GM12878 (cell line): Measurements from ENCODE around the gene TEX22. TPM values are rescaled to one million over a fixed set of nuclear protein-coding genes. Genes with fewer than 3 reads are reported as not detected.

Source experiments
- ATAC-seq: fragments of 200-7000 bp; cut with Tn5 transposase; 3 replicates; pipeline ENCODE4 v1.9.1; 2020; ENCODE audit warnings: mild to moderate bottlenecking, moderate library complexity
- BruUV-seq: library from RNA; stranded (reverse); fragments of 400-500 nt; replicated peaks from 2 replicates; lab custom pipeline; 2021; lab: Mats Ljungman, UMichigan
- CTCF ChIA-PET: fragments of 300-600 bp; sonication (Branson Sonifier 250); formaldehyde crosslinking; extraction: SDS; loops from one replicate; lab custom pipeline; 2021; ENCODE audit warnings: inconsistent platforms; lab: Yijun Ruan, JAX
- POLR2A ChIA-PET: fragments of 350-600 bp; formaldehyde crosslinking; extraction: SDS; loops from one replicate; lab custom pipeline; 2021; ENCODE audit warnings: inconsistent platforms; lab: Charles Lee
- RAD21 ChIA-PET: fragments of 300-600 bp; sonication (Branson Sonifier 250); formaldehyde crosslinking; loops from one replicate; lab custom pipeline; 2023; ENCODE audit warnings: antibody characterized with exemption; ENCODE audit not compliant: unreplicated experiment; lab: Charles Lee
- SMC1A ChIA-PET: fragments of 300-600 bp; sonication (Branson Sonifier 250); formaldehyde crosslinking; loops from one replicate; lab custom pipeline; 2023; ENCODE audit not compliant: unreplicated experiment, uncharacterized antibody; lab: Charles Lee
- DNase-seq: peaks from one replicate; pipeline ENCODE4 v3.0.0-alpha.2; 2011; ENCODE audit warnings: low read depth, low spot score
- FAIRE-seq: peaks from 3 replicates; lab custom pipeline; 2011; peaks lifted over from hg19 to GRCh38; lab: Jason Lieb, UNC
- H2AFZ ChIP-seq: 2 replicates; pipeline ENCODE4 v1.6.0; 2011; ENCODE audit warnings: low read depth, low read length, control low read depth; ENCODE audit not compliant: control insufficient read depth
- H3K27ac ChIP-seq: 2 replicates; pipeline ENCODE4 v1.5.1; 2011; ENCODE audit warnings: control low read depth; ENCODE audit not compliant: control insufficient read depth, insufficient read depth
- H3K27me3 ChIP-seq, 2 experiments: replicated peaks in 1 of 2; 2 replicates each; pipeline versions ENCODE4 v1.6.0 to v1.6.1; 2011; ENCODE audit warnings: low read length in 1 of 2; ENCODE audit not compliant: control insufficient read depth in 2 of 2, insufficient read depth in 2 of 2
- H3K36me3 ChIP-seq, 2 experiments: 2 replicates each; pipeline ENCODE4 v1.5.1; 2011; ENCODE audit warnings: low read length in 1 of 2; ENCODE audit not compliant: control insufficient read depth in 2 of 2, insufficient read depth in 2 of 2
- H3K4me1 ChIP-seq: 2 replicates; pipeline ENCODE4 v1.6.1; 2011; ENCODE audit warnings: mild to moderate bottlenecking, low read length, moderate library complexity, mixed read lengths; ENCODE audit not compliant: control insufficient read depth, insufficient read depth
- H3K4me2 ChIP-seq: 2 replicates; pipeline ENCODE4 v1.6.0; 2011; ENCODE audit warnings: control low read depth; ENCODE audit not compliant: control insufficient read depth, insufficient read depth
- H3K4me3 ChIP-seq: fragments of 200-600 bp; sonication (generic); 2 replicates; pipeline ENCODE4 v1.5.1; 2016
- H3K79me2 ChIP-seq: 2 replicates; pipeline ENCODE4 v1.6.0; 2011; ENCODE audit warnings: low read length; ENCODE audit not compliant: control insufficient read depth, insufficient read depth
- H3K9ac ChIP-seq: 2 replicates; pipeline ENCODE4 v1.8.0; 2011; ENCODE audit warnings: low read length, control low read depth, mixed read lengths; ENCODE audit not compliant: control insufficient read depth, insufficient read depth
- H3K9me3 ChIP-seq: replicated peaks from 3 replicates; pipeline ENCODE4 v1.5.1; 2011; ENCODE audit warnings: mild to moderate bottlenecking, low read length; ENCODE audit not compliant: control insufficient read depth, insufficient read depth
- H4K20me1 ChIP-seq: 2 replicates; pipeline ENCODE4 v1.6.0; 2011; ENCODE audit not compliant: control insufficient read depth, insufficient read depth
- BCLAF1 ChIP-seq: fragments of 450-650 bp; IDR thresholded peaks from 2 replicates; pipeline ENCODE4 v1.6.1; 2017; ENCODE audit warnings: antibody characterized with exemption, mild to moderate bottlenecking, moderate library complexity
- JUNB ChIP-seq: IDR thresholded peaks from 2 replicates; pipeline ENCODE4 v1.6.1; 2016; ENCODE audit warnings: antibody characterized with exemption, mild to moderate bottlenecking
- LARP7 ChIP-seq: fragments of 450-650 bp; IDR thresholded peaks from 2 replicates; pipeline ENCODE4 v1.6.1; 2017; ENCODE audit warnings: mild to moderate bottlenecking
- MEF2A ChIP-seq: IDR thresholded peaks from 2 replicates; pipeline ENCODE4 v1.6.1; 2011; ENCODE audit warnings: low read depth, mild to moderate bottlenecking, low read length, moderate library complexity; ENCODE audit not compliant: insufficient read depth
- MYB ChIP-seq: fragments of 150-350 bp; IDR thresholded peaks from 2 replicates; pipeline ENCODE4 v1.6.1; 2014; ENCODE audit warnings: mild to moderate bottlenecking, low read depth, low read length, borderline replicate concordance
- NR2C1 ChIP-seq: fragments of 450-650 bp; IDR thresholded peaks from 2 replicates; pipeline ENCODE4 v1.6.1; 2017; ENCODE audit warnings: antibody characterized with exemption, mild to moderate bottlenecking, moderate library complexity
- PAX5 ChIP-seq: IDR thresholded peaks from 2 replicates; pipeline ENCODE4 v1.6.1; 2011; ENCODE audit warnings: low read depth, low read length, borderline replicate concordance
- SKIL ChIP-seq: fragments of 450-650 bp; IDR thresholded peaks from 2 replicates; pipeline ENCODE4 v1.6.1; 2017; ENCODE audit warnings: mild to moderate bottlenecking, low read depth, inconsistent platforms; ENCODE audit not compliant: poor library complexity, severe bottlenecking
- SREBF1 ChIP-seq: IDR thresholded peaks from 2 replicates; pipeline ENCODE4 v1.6.1; 2012; ENCODE audit warnings: mild to moderate bottlenecking, low read length
- ZSCAN29 ChIP-seq: fragments of 450-650 bp; IDR thresholded peaks from 2 replicates; pipeline ENCODE4 v1.6.1; 2017; ENCODE audit warnings: mild to moderate bottlenecking, moderate library complexity
- WGBS: methylation state at CpG from one replicate; pipeline ENCODE4 v1.1.6; 2016; ENCODE audit warnings: low lambda C conversion rate; ENCODE audit not compliant: insufficient replicate concordance, insufficient coverage; ENCODE audit errors: missing lambda C conversion rate; 5-methylcytosine and 5-hydroxymethylcytosine counted together
- in situ Hi-C: fragments of 300-500 bp; cut with MboI; formaldehyde crosslinking; loops from 9 replicates; pipeline ENCODE4 v1.14.3; 2018; ENCODE audit warnings: mixed read lengths
- intact Hi-C: fragments of 100-400 bp; cut with micrococcal nuclease; formaldehyde crosslinking; loops from one replicate; pipeline ENCODE4 v1.14.2; 2022; ENCODE audit not compliant: unreplicated experiment
- polyA plus RNA-seq, 11 experiments: library from polyadenylated mRNA; depleted of rRNA in 4 of 11; unstranded in 6 of 11; stranded (reverse) in 5 of 11; fragments of >200 nt; fragmentation: Nextera tagmentation in 4 of 11; fragmentation: Illumina TruSeq in 1 of 11; extraction: Ambion mirVana in 4 of 11; extraction: Trizol in 1 of 11; gene quantifications; 1 replicate in 1 of 11; 2 replicates in 10 of 11; pipeline versions ENCODE4 v1.2.1 to v1.2.3, GENCODE V29; 2011 to 2016; ENCODE audit warnings: inconsistent platforms in 2 of 11, missing spikeins in 2 of 11, low read depth in 1 of 11
- total RNA-seq, 4 experiments: library from RNA; depleted of rRNA in 3 of 4; stranded (reverse); fragments of >200 nt in 3 of 4; fragmentation: Illumina TruSeq in 1 of 4; extraction: Trizol in 1 of 4; gene quantifications; 2 replicates each; pipeline versions ENCODE4 v1.2.1 to v1.2.3, GENCODE V29; 2013 to 2021
- TF ChIP-seq, protein P1 (sequence below): fragments of 450-650 bp; conservative IDR thresholded peaks from 2 replicates; pipeline ENCODE4 v1.6.1; 2017; ENCODE audit warnings: mild to moderate bottlenecking, moderate library complexity
- TF ChIP-seq, protein P2 (sequence below): IDR thresholded peaks from 2 replicates; pipeline ENCODE4 v1.6.1; 2012; ENCODE audit warnings: low read length, inconsistent platforms
- TF ChIP-seq, protein P3 (sequence below): fragments of 450-650 bp; IDR thresholded peaks from 2 replicates; pipeline ENCODE4 v1.6.1; 2018; ENCODE audit warnings: borderline replicate concordance, mild to moderate bottlenecking; ENCODE audit not compliant: partially characterized antibody

Gene TEX22
- total and polyA plus RNA-seq, 10 of the 15 experiments (the other 5 are each of a cell fraction or from before 2014, with no cell fraction given): 0.02 to 4.0 (median 0.63) TPM; not detected in 1

GRCh38 chr14:105351410-105351809 lies 46.9 kb upstream of the TEX22 start:
- no peak for DNase-seq
- ATAC-seq: no peak
- Histone ChIP-seq H2AFZ (no peak overlapping the region), H3K27me3 (no peaks in the 10 kb centered on the region), H3K36me3 (no peaks in the 10 kb centered on the region), H3K9me3 (no peaks in the 10 kb centered on the region), H3K4me1 (no peaks in the 10 kb centered on the region; the same call in 1 of the 2 replicates), H4K20me1 (no peaks in the 10 kb centered on the region; the same call in 1 of the 2 replicates), H3K4me3 (no peak overlapping the region), H3K27ac (no peak overlapping the region), H3K9ac (no peak overlapping the region), H3K79me2 (no peaks in the 10 kb centered on the region), H3K4me2 (no peak overlapping the region)
- 68% methylated on average over 3 of the region's 3 CpGs for WGBS
- in situ Hi-C loops (loop anchor here (5.0 kb wide), 1 partner anchor 149 kb away; no protein-coding TSS in a partner anchor), intact Hi-C loops (no loop called here)
- no peak for FAIRE-seq
- ChIA-PET SMC1A (interaction anchor here (0.8 to 1.3 kb wide), 3 partner anchors 10 to 150 kb away, joined by 3 to 5 read pairs (median 3); no protein-coding TSS in a partner anchor), POLR2A (no interaction called here), RAD21 (interaction anchor here (1.1 to 2.5 kb wide), 3 partner anchors 50 to 262 kb away, joined by 3 to 13 read pairs (median 4); partner anchors contain the start of gene BRF1), CTCF (interaction anchor here (0.8 to 2.8 kb wide), 8 partner anchors 9 to 265 kb away, joined by 3 to 14 read pairs (median 10); no protein-coding TSS in a partner anchor)
- no TSS peak for BruUV-seq
- TF ChIP-seq NR2C1 (no peak), PAX5 (no peak), SREBF1 (no peak), LARP7 (no peak), SKIL (no peak), MYB (no peak), BCLAF1 (no peak), ZSCAN29 (no peak), JUNB (no peak), MEF2A (no peak)
- TF ChIP-seq, protein P1, sequence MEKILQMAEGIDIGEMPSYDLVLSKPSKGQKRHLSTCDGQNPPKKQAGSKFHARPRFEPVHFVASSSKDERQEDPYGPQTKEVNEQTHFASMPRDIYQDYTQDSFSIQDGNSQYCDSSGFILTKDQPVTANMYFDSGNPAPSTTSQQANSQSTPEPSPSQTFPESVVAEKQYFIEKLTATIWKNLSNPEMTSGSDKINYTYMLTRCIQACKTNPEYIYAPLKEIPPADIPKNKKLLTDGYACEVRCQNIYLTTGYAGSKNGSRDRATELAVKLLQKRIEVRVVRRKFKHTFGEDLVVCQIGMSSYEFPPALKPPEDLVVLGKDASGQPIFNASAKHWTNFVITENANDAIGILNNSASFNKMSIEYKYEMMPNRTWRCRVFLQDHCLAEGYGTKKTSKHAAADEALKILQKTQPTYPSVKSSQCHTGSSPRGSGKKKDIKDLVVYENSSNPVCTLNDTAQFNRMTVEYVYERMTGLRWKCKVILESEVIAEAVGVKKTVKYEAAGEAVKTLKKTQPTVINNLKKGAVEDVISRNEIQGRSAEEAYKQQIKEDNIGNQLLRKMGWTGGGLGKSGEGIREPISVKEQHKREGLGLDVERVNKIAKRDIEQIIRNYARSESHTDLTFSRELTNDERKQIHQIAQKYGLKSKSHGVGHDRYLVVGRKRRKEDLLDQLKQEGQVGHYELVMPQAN: no peak
- TF ChIP-seq, protein P2, sequence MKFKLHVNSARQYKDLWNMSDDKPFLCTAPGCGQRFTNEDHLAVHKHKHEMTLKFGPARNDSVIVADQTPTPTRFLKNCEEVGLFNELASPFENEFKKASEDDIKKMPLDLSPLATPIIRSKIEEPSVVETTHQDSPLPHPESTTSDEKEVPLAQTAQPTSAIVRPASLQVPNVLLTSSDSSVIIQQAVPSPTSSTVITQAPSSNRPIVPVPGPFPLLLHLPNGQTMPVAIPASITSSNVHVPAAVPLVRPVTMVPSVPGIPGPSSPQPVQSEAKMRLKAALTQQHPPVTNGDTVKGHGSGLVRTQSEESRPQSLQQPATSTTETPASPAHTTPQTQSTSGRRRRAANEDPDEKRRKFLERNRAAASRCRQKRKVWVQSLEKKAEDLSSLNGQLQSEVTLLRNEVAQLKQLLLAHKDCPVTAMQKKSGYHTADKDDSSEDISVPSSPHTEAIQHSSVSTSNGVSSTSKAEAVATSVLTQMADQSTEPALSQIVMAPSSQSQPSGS: no peak
- TF ChIP-seq, protein P3, sequence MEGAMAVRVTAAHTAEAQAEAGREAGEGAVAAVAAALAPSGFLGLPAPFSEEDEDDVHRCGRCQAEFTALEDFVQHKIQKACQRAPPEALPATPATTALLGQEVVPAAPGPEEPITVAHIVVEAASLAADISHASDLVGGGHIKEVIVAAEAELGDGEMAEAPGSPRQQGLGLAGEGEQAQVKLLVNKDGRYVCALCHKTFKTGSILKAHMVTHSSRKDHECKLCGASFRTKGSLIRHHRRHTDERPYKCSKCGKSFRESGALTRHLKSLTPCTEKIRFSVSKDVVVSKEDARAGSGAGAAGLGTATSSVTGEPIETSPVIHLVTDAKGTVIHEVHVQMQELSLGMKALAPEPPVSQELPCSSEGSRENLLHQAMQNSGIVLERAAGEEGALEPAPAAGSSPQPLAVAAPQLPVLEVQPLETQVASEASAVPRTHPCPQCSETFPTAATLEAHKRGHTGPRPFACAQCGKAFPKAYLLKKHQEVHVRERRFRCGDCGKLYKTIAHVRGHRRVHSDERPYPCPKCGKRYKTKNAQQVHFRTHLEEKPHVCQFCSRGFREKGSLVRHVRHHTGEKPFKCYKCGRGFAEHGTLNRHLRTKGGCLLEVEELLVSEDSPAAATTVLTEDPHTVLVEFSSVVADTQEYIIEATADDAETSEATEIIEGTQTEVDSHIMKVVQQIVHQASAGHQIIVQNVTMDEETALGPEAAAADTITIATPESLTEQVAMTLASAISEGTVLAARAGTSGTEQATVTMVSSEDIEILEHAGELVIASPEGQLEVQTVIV: no peak
